HL-60 (cell line): ENCODE data around the gene WDR20.
A peak's percentile ranks its signal among the peaks of the same experiment; 100 is the strongest.

ENCODE experiments used
- DNase-seq, 2 experiments: peaks; one replicate each; pipeline ENCODE4 v3.0.0-alpha.2; 2010 to 2020; ENCODE audit warnings: low read depth in 1 of 2, low spot score in 1 of 2
- H3K27ac ChIP-seq: fragments of 250-450 bp; sonication (Bioruptor Pico); replicated peaks from 2 replicates; pipeline ENCODE4 v1.5.1; 2020; ENCODE audit warnings: mild to moderate bottlenecking, moderate library complexity
- H3K27me3 ChIP-seq: fragments of 250-450 bp; sonication (Bioruptor Pico); 2 replicates; pipeline ENCODE4 v1.5.1; 2021; ENCODE audit warnings: mild to moderate bottlenecking, moderate library complexity; ENCODE audit not compliant: insufficient read depth, poor library complexity, severe bottlenecking
- H3K4me3 ChIP-seq: replicated peaks from 2 replicates; pipeline ENCODE4 v1.5.1; 2011; ENCODE audit warnings: mild to moderate bottlenecking, control low read depth, low read length; ENCODE audit not compliant: insufficient read depth
- CTCF ChIP-seq: IDR thresholded peaks from one replicate; pipeline ENCODE4 v1.5.1; 2011; ENCODE audit warnings: low read length, control low read depth, inconsistent platforms; ENCODE audit not compliant: insufficient read depth
- GABPA ChIP-seq: IDR thresholded peaks from 2 replicates; pipeline ENCODE4 v1.6.1; 2012; ENCODE audit warnings: low read depth
- POLR2AphosphoS5 ChIP-seq: IDR thresholded peaks from 2 replicates; pipeline ENCODE4 v1.6.1; 2012; ENCODE audit warnings: low read depth
- REST ChIP-seq: IDR thresholded peaks from 2 replicates; pipeline ENCODE4 v1.6.1; 2012; ENCODE audit warnings: low read depth; ENCODE audit not compliant: insufficient replicate concordance
- SPI1 ChIP-seq: IDR thresholded peaks from 2 replicates; pipeline ENCODE4 v1.6.1; 2012; ENCODE audit warnings: low read depth, mild to moderate bottlenecking, borderline replicate concordance

Gene WDR20

GRCh38 chr14:102202944-102203343 lies 63.2 kb downstream of the WDR20 start:
- TF ChIP-seq SPI1 (peak; percentile 58; the same call in 1 of the 2 replicates), POLR2AphosphoS5 (no peak), REST (no peak), CTCF (no peak), GABPA (no peak)
- DNase-seq, result peak in 1 of 2 experiments; percentile 51
- Histone ChIP-seq H3K27ac (no peak overlapping the region; the same call in 1 of the 2 replicates), H3K27me3 (no peaks in the 10 kb centered on the region), H3K4me3 (no peak overlapping the region)

- TF ChIP-seq REST (no peak), POLR2AphosphoS5 (no peak), GABPA (no peak), CTCF (no peak), SPI1 (no peak)
- H3K4me3 ChIP-seq, result no peak overlapping the region
- H3K27me3 ChIP-seq, result no peaks in the 10 kb centered on the region
- DNase-seq, result no peak
- no peak overlapping the region for H3K27ac ChIP-seq
Observed at GRCh38 chr14:102203382-102203781, 63.7 kb downstream of the WDR20 start.

GRCh38 chr14:102205560-102205959 lies 65.9 kb downstream of the WDR20 start:
- Histone ChIP-seq H3K4me3 (no peak overlapping the region), H3K27ac (no peak overlapping the region), H3K27me3 (no peaks in the 10 kb centered on the region)
- no peak for DNase-seq
- TF ChIP-seq GABPA (no peak), POLR2AphosphoS5 (no peak), REST (no peak), CTCF (no peak), SPI1 (no peak)
